GM18508 (cell line): ENCODE measurements around the gene CCDC12.

Experiments
- ATAC-seq: cut with Tn5 transposase; IDR thresholded peaks from one replicate; pipeline ENCODE4 v1.9.1; 2021; ENCODE audit warnings: moderate number of reproducible peaks; ENCODE audit not compliant: insufficient read depth, unreplicated experiment

The CCDC12 gene

DNA sequence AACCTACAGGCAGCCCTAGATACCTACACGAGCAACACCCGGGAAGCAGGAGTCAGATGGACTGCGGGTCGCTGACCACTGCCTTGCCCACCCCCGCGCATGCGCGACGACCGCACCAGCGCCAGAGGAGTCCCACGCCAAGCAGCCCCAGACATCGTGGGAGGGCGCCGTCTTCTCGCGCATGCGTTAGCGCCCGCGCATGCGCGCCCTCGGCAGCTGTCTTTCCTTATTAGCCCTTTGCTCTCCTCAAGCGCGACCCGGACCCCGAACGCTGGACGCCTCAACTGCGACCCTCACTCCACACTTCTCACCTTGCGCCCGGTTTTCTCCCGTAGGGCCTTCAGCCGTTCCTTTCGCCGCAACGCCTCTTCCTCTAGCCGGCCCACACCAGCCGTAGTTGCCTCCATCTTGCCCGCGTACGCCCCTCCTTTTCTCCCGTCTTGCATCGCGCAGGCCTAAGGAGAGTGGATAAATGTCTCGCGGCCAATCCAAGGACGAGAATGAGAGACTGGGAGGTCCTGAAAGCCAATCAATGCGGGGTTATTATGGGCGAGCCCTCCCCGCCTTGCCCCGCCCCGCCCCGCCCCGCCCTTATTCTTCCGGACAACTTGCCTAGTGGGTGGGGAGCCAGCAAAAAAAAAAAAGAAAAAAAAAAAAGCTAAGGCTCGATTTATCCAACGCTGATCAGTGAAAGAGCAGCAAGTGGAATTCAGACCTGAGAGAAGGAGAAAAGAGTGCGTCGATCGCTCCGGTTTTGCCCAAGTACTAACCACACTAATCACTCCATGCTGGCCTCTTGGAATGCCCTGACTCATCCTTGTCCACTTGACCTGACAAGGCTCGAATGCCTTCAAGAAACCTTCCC lies at the start of gene CCDC12:
TSS of gene CCDC12 (minus strand) at position 420 of the 865 bp plus-strand sequence. CDS start at position 407, 13 bp downstream.
- peak; percentile 47 for ATAC-seq

- no peak for ATAC-seq
These were observed 48.4 kb upstream of the CCDC12 start for GRCh38 chr3:47024932-47025331.

DNA sequence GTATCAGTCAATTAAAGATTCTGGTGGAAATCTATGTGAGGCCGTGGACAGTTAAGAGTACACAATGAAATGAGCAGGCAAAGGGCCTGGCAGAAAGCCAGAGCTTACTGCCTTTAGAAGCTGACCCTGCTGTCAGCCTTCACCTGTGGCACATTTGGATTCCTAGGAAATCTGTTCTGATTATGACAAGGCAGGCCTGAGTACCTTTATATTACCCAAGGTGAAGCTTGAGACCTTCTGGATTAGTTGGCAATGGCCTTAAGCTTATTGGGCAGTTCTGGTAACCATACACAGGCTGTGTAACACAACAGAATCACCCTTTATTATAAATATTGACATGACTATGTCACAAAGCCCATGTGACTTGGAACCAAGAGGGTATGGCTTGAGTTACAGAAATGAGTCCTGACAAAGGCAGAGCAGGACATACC lies 46.1 kb upstream of the CCDC12 start:
- ATAC-seq: no peak

GRCh38 chr3:47020311-47020710 lies 43.8 kb upstream of the CCDC12 start:
- ATAC-seq: no peak

GRCh38 chr3:47019201-47019600 lies 42.7 kb upstream of the CCDC12 start:
- no peak for ATAC-seq

DNA sequence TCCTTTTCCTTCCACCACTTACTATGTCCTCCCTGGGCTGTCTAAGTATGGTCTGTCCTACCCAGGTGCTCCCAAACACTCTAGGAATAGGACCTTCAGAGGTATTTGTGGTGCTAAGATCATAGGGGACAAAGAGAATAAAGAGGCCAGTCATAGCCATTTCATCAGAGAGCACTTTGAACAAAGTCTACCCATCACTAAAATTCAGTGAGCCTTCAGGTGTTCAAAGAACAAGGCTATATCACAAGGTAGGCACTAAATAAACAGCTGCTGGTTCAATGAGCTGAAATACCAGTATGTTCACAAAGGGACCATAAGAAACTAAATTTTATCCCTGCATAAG lies 41.7 kb upstream of the CCDC12 start:
- ATAC-seq: no peak

- no peak for ATAC-seq
These were observed 41.1 kb upstream of the CCDC12 start for GRCh38 chr3:47017504-47018268.

DNA sequence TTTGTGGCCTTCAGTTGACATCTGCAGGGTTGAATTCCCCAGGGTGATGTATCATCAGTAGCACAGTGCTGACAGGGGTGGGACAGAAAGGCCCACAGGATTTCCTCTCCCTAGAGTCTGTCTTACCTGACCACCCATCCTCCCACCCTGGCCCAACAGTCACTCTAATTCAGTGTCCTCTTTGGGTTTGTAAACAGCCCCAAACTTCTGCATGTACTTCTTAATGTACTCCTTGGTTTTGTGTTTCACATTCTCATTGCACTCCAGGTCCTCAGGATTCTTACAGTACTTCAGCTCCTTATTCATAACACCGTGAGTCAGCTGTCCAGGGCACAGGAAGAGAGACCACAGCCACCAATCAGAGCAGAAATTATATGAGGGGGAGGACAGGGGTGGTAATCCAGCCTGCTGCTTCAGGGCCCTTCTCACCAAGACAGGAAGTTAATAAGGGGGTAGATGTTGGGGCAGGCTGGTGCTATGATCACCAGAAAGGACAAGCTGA lies 40.4 kb upstream of the CCDC12 start:
- ATAC-seq: no peak

- ATAC-seq: no peak
These were observed 39.8 kb upstream of the CCDC12 start for GRCh38 chr3:47016086-47016933.

- no peak for ATAC-seq
These were observed 38.6 kb upstream of the CCDC12 start for GRCh38 chr3:47015151-47015550.

DNA sequence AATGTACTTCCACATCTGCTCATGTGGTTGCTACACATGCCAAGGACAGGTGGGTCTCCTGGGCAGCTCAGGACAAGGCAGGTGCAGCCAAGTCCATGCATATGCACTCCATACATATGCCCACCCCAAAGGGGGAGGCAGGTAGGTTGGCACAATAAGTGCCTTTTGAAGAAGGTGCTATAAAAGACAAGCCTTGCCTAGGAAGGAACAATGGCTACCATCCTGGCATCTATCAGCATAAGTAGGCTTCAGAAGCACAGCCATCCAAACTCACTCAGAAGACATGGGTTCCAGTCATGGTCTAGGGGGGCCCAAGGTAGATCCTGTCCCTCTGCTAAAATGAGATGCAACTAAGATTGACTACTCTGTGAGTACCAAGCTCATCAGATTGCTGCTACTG lies 37.5 kb upstream of the CCDC12 start:
- ATAC-seq: no peak

DNA sequence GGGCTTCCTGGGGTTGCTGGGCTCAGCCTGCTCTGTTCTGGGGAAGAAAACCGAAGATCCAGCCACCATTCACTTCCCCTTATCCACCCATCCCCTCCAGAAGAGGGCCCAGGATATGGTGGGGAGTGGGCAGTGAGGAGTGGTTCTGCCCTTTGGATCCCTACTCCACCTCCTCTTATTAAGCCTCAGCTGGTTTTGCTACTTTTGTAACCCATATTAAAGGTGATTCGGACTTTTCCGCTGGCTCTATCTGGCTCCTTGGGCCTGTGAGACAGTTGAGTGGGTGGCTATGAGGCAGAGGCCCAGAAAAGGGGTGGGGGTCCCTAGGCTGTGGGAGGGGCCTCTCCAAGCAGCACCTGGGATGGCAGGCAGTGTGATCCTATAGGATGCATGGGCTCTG lies 36.7 kb upstream of the CCDC12 start:
- ATAC-seq: no peak

DNA sequence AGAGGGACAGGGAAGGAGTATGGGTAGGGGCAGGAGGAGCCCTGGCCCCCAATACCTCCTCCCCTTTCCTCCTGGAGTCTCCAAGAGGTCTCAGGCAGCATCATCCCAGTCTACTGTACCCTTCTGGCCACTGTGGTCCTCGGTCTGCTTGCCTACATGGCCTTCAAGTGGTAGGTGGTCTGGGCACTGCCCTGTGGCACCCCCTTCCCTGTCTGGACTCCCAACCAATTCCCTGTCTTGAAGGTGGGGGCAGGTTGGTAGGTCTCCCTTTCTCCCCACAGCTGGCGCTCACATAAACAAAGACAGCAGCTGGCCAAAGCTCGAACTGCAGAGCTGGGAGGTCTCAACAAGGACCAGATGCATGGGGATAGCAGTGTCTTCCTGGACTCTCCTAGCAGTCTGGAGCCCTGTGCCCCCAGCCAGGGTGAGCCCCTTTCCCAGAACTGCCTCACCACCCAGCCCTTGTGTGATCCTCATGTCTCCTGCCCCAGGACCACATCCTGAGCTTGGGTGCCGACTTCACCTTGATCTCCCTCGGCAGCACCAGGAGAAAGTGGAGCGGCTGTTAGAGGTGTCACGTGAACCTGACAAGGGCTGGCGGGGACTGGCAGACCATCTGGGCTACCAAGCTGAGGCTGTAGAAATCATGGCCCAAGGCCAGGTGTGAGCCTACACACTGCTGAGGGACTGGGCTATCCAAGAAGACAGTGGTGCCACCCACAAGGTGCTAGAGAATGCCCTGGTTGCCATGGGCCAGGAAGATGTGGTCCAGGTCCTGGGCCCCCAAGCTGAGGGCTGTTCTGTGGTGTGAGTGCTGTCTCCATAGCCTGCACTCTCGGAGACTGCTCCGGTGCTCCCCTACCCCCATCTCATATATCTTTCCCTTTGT lies 36.0 kb upstream of the CCDC12 start:
- ATAC-seq: no peak

DNA sequence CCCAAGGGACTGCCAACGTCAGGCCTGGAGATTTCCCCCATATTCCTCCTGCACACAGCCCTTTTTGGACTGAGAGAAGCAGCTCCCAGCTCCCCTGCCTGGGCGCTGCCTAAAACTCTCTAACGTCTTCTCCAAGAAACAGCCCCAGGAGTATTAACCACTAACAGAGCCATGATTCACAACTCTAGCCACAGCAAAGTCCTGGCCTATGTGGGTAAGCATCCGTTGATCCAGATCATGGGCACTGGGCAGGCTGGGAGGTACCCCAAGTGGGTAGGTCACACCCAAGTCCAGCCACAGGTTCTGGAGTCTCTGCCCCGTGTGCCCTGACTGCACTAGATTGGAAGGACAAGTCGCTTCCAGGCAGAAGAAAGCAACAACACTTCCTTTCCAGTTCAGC lies 34.8 kb upstream of the CCDC12 start:
- ATAC-seq: no peak

DNA sequence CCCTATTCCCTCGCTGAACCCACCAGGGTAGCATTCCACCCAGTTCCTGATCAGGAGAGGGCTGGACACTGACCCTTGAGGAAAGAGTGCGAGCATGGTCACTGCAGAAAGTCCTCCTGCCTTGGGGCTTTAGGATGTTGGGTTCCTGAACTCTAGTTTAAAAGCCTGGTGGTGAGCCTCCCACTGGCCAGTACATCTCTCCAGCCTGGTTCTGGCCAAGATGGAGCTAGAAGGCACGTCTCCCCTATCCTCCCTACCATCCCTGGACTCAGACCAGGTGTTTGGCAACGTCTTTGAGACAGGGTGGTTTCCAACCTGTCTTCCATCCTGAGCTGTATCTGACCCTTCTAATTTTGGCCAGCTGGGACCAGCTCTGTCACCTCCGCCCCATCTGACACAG lies 34.4 kb upstream of the CCDC12 start:
- no peak for ATAC-seq

DNA sequence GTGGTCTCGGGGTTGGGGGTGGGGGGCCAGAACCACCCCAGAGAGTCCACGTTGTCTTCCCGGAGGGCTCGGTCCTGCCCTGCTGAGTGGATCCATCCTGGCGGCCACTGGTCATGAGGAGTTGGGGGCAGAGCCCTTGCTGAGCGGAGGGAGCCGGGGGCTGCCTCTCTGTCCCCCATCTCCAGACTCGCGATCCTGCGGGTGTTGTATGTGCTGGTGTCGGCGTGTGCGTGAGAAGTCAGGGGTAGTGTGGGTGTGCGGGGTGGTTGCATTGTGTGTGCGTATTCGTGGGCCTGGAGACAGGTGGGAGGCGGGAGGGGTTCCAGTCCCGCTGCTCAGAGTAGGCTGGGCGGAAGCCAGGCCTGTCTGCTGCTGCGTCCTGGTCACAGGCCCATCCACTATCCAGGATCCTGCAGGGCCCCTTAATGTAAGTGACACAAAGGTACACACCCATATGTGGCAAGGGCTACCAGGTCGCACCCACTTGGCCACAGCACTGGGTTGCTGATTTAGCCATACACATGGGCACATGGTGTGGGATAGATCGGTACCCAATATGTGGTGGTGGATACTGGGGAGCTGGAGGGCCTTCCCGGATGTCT lies 33.7 kb upstream of the CCDC12 start:
- no peak for ATAC-seq

GRCh38 chr3:47009225-47010110 lies 32.9 kb upstream of the CCDC12 start:
- no peak for ATAC-seq

DNA sequence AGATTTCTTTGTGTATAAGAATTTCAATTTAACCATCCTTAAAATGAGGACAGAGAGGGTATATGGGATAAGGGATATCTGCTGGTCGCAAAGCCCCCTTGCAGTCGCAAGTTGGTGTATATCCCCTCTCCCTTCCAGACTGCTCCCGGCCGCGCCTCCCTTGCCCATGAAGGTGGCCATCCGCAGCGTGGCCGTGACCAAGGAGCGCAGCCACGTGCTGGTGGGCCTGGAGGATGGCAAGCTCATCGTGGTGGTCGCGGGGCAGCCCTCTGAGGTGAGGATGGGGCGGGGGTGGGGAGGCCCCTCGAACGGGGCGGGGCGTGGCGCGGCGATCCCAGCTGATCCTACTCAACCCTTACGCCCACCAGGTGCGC lies 32.3 kb upstream of the CCDC12 start:
- ATAC-seq: no peak
